ELF-1 (cell line): Measurements from ENCODE around the gene PAWR.
"Not testable (repeated sequence)": the region's sequence is repeated elsewhere in the genome, so short reads cannot be mapped to it uniquely, and the experiment has no call there.

Experiments used
- DNase-seq: peaks from one replicate; pipeline ENCODE4 v3.0.0-alpha.2; 2016; ENCODE audit warnings: low read depth, low spot score

PAWR gene

GRCh38 chr12:79549531-79550271 lies 141.1 kb downstream of the PAWR start:
- no peak for DNase-seq

- DNase-seq = no peak
Observed at GRCh38 chr12:79548610-79548924, 142.2 kb downstream of the PAWR start.

- peak; percentile 77 for DNase-seq
Observed at GRCh38 chr12:79547735-79548609, 142.8 kb downstream of the PAWR start.

- peak; percentile 95 for DNase-seq
Observed at GRCh38 chr12:79547044-79547734, 143.6 kb downstream of the PAWR start.

- DNase-seq = peak; percentile 50
Observed at GRCh38 chr12:79546466-79547043, 144.2 kb downstream of the PAWR start.

GRCh38 chr12:79544439-79544838 lies 146.3 kb downstream of the PAWR start:
- not testable (repeated sequence) for DNase-seq

- DNase-seq = no peak
Observed at GRCh38 chr12:79537675-79538074, 153.1 kb downstream of the PAWR start.

- DNase-seq = no peak
Observed at GRCh38 chr12:79535751-79536150, 155.0 kb downstream of the PAWR start.
